Measurements from ENCODE around the gene SLC44A3.

Gene SLC44A3

GRCh38 chr1:94905207-94905606 is 85.0 kb downstream of the SLC44A3 start:
- DNase-seq (ENCODE audit: extremely low read depth in 1 of 2, low read depth in 1 of 2): no peak

GRCh38 chr1:94906382-94906781 is 86.2 kb downstream of the SLC44A3 start:
- no peak for DNase-seq (ENCODE audit: extremely low read depth in 1 of 2, low read depth in 1 of 2)

DNA sequence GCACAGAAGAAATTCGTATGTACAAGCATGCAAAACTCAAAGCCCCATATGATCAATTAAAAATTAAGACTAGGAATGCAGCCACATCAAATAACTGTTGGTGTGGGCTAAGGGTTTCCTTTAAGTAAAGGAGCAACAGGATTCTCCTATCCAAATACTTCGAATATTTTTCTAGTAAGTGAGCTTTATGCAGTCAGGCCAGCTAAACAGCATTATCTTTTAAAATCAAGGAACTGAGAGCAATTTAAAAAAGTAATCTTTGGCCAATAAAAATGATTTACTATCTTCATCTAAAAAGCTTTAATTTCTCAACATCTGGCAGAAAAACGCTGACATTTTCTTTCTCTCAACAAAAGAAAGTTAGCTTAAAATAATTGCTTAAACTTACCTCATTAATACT is 87.0 kb downstream of the SLC44A3 start:
- DNase-seq (ENCODE audit: extremely low read depth in 1 of 2, low read depth in 1 of 2): no peak

DNA sequence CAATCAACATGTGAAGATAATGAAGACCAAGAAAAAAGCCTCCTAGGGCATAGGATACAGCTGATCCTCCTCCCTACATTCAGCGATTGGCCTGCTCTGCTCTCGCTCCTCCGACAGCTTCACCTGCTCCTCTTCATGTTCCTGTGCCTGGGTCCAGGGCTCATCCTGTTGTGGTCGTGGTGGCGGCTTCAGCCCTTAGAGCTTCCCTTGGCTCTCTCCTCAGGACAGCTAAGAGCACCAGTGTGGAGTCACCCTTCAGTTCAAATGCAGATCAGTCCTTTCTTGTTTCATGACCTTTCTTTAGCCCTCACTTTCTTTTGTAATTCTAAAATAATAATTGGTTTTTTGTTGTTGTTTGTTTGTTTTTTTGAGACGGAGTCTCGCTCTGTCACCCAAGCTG is 88.0 kb downstream of the SLC44A3 start:
- no peak for DNase-seq (ENCODE audit: extremely low read depth in 1 of 2, low read depth in 1 of 2)

GRCh38 chr1:94908965-94909364 is 88.8 kb downstream of the SLC44A3 start:
- no peak for DNase-seq (ENCODE audit: extremely low read depth in 1 of 2, low read depth in 1 of 2)

DNA sequence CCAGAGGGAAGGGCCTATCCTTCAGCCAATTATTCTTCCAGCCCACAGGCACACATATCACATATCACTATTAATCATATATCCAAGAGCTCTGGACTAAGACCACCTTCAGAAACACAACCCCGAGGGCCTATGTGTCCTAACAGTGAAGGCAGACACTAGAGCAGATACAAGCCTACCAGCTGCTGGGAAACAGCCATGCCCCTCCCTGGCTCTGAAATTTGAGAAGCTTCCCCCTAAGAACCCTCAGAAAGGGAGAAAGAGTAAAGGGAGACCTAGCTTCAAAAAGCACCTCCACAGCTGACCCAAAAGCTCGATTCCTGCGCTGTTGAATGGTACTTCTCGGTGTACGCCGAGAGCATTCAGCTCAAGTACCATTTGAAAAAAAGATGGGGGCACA is 89.3 kb downstream of the SLC44A3 start:
- DNase-seq (ENCODE audit: extremely low read depth in 1 of 2, low read depth in 1 of 2): no peak

DNA sequence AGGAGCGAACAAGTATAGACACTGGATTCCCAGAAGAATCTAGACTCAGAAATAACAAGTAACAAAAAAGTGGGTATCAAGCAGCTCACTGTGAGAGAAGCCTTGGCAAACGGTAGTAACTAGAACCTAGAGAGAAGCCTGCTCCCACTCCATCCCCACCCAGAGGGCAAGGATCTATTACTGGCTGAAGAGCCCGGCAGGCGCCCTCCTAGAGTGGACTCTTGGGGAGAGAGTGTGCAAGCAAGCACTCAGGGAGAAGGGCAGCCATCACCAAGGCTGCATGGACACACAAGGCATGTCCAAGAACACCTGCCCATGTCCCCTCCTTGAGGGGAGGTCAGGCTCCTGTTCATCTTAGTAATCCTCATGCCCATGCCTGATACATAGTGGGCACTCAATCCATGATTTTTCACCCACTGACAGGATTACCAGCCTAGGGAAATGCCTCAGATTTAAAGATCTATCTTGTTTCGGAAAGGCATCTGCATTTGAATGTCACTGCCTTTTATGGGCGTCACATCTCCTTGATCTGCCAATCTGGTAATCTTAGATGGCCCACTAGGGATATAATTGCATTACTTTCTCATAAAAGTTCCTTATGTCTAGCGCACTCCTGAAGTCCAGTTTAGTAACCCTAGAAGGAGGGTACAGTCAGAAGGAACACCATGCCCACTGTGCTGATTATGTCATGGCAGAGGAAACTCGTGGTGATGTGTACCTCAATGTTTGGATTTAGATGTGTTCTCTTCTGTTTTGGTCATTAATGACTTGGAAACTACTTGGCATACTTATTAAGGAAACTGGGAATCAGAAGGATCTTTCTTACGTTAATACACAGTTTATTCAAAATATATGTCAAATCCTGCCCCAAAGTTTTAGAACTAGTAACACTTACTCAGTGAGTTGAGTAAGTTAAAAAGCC is 92.4 kb downstream of the SLC44A3 start:
- DNase-seq (ENCODE audit: extremely low read depth in 1 of 2, low read depth in 1 of 2): no peak

DNA sequence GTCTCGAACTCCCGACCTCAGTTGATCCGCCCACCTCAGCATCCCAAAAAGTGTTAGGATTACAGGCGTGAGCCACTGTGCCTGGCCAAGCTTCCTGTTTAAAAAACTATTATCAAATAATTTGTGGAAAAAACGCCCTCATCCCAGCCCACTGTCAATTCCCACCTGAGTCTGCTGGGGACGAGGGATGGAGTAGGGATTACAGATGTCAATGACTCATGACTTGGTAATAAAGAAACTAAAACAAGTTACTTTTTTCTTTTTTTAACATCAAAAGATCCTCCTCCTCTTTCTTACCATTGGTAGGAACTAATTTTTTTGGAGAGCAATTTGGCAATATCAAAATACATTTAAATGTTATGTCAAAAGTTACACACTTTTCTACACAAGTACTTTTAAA is 97.1 kb downstream of the SLC44A3 start:
- DNase-seq (ENCODE audit: extremely low read depth in 1 of 2, low read depth in 1 of 2): no peak

GRCh38 chr1:94919241-94920030 is 99.3 kb downstream of the SLC44A3 start:
- DNase-seq (ENCODE audit: extremely low read depth in 1 of 2, low read depth in 1 of 2): no peak

DNA sequence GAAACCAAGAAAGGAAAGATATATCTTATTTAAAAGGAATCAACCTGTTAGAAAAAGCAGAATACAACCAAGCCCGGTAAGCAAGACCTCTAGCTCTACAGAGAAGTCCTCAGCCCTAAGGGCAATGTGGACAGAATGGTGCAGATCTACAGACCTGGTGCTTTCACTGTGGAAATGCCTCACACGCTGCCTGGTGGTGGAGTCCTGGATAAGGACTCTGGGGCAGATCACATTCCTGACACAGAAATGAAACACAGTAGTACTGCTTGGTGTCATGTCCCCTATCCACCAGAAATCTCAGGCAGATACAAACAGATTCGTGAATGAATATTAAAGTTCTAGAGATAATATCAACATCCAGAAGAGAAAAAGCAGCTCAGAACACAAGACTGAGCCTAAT is 99.9 kb downstream of the SLC44A3 start:
- no peak for DNase-seq (ENCODE audit: extremely low read depth in 1 of 2, low read depth in 1 of 2)

DNA sequence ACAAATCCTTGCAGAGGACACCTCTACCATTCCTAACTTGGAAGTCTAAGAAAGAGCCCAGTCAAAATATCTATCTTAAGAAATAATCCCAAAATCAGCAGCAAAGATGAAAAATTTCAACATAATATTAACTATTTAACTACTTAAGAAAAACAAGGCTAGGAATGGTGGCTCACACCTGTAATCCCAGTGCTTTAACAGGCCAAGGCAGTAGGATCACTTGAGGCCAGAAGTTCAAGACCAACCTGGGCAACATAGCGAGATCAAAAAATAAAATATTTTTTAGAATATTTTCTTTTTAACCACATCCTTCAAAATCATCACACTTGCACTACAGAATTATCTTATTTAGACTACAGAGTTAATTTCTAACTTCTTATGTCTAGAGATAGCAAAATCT is 101.8 kb downstream of the SLC44A3 start:
- DNase-seq (ENCODE audit: extremely low read depth in 1 of 2, low read depth in 1 of 2): no peak

DNA sequence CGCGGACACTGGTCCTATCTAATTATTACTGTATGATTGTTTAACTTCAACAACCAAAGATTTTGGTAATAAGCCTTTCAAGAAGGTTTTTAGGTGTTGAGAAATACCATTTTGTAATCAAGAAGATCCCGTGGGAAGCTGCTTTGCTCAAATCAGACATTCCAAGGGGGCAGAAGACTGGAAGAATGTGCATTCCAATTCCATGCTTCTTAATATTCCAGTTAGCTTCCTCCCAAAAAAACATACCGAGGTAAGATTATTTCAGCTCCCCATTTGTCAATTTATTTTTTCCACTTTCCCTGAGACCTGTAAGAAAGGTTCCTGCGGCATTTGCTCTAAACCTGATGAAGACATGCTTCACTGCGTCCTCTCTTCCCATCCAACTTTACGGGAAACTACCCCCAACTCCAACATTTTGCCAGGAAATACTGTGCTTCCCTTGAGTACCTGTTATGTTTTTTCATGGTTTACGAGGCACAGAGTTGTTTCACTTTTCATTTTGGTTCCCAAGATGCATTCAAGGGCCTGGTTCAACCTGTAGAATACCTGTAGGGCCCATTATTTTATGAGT is 102.7 kb downstream of the SLC44A3 start:
- DNase-seq (ENCODE audit: extremely low read depth in 1 of 2, low read depth in 1 of 2): no peak

GRCh38 chr1:94925004-94925403 is 104.8 kb downstream of the SLC44A3 start:
- no peak for DNase-seq (ENCODE audit: extremely low read depth in 1 of 2, low read depth in 1 of 2)

GRCh38 chr1:94925561-94926125 is 105.5 kb downstream of the SLC44A3 start:
- DNase-seq (ENCODE audit: extremely low read depth in 1 of 2, low read depth in 1 of 2): no peak

- DNase-seq (ENCODE audit: extremely low read depth in 1 of 2, low read depth in 1 of 2): peak in 1 of 2 donors; percentile 2
Measured at GRCh38 chr1:94926126-94926914, 106.2 kb downstream of the SLC44A3 start.

DNA sequence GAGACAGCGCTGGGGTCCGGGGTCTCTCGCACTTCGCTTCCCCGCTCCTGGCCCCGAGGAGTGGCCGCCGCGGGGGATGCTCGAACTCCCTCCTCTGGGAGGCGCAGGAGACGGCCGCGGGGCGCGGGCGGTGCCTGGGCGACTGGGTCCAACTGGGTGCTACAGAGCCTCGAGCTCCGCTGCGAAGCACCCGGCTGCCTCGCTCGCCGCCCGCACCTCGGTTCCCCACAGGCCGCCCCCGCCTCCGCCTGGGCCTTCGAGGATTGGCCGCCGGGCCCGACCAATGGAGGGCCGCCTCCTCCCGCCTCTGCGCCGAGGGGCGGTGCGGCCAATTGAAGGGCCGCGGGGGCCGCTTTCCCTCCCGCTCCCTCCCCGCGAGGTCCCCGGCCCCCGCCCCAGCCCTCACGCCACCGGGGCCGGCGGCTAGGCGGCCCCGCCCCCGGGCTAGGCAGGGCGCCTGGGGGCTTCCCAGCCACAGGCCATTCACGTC is 106.8 kb downstream of the SLC44A3 start, which contains the start of gene CNN3:
Gene CNN3 (minus strand): TSS at position 196 of the 490 bp plus-strand sequence. CDS start 216 bp downstream, outside the sequence.
- peak; percentile 38 to 46 for DNase-seq (ENCODE audit: extremely low read depth in 1 of 2, low read depth in 1 of 2)

DNA sequence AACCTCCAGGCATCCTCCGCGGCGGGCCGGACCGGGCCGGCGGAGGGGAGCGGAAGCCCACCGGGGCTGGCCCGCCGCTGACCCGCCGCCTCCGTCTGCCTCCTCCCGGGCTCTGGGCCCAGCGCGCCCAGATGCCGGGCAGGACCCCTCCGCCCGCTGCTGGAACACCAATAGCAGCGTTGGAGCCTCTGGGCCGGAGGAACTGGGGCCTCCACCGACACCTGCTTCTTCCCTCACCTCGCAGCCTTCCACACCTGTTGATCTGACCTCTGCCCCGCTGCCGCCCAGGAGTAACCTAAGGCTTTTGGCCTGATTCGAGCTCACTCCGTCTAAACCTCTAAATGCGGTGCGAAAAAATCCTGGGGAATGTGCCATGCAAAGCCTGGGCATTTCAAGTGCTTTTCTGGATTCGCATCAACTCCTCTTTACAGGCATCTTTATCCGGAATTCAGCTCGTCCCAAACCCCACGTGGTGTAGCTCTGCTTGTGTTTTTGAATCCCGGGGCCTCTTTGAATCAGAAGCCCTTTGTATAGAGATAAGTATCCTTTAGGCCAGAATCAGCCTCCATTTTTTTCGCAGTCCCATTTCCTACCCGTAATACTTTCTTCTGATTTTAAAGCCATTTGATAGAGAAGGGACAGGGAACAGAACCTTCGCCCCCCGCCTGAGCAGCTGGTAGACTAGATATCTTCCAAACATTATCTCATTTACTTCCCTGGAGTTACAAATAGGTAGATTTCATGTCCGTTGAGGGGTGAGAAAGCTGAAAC is 107.4 kb downstream of the SLC44A3 start:
- no peak for DNase-seq (ENCODE audit: extremely low read depth in 1 of 2, low read depth in 1 of 2)

DNA sequence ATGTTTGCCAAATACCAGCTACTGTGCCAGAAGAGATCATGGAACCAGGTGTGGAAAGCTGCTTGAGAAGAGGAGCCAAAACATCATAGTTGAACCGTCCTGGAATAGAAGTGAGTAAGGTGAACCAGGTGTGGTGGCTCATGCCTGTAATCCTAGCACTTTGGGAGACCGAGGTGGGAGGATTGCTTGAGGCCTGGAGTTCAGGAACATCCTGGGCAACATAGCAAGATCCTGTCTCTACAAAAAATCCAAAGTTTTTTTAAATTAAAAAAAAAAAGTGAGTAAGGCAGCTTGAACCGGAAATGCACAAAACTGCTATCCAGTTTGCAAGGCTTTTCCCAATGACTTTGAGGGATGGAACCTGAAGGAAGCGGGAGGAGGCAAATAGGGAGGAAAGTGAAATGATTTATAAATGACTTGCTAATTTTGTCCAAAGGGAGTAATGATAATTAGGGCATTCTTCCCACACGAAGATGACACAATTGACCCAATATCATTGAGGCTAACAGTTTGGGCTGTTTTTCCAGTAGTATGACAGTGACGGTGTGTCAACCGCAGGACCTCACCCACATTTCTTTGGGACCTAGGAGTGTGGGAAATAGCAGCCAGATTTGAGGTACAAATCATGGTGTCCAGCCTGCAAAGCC is 108.3 kb downstream of the SLC44A3 start:
- no peak for DNase-seq (ENCODE audit: extremely low read depth in 1 of 2, low read depth in 1 of 2)

Measured in activated CD8-positive, alpha-beta memory T cell treated with anti-CD3 and anti-CD28 coated beads for 1 hour (primary cell).